GM18507 (cell line): Measurements from ENCODE around the gene HOXA1.

Experiments used
- DNase-seq: peaks from one replicate; pipeline ENCODE4 v3.0.0; 2011; ENCODE audit warnings: low read depth; ENCODE audit not compliant: insufficient read length; ENCODE audit errors: extremely low spot score
- FAIRE-seq: peaks from 2 replicates; lab custom pipeline; 2011; peaks lifted over from hg19 to GRCh38; lab: Jason Lieb, UNC

HOXA1 gene

DNA sequence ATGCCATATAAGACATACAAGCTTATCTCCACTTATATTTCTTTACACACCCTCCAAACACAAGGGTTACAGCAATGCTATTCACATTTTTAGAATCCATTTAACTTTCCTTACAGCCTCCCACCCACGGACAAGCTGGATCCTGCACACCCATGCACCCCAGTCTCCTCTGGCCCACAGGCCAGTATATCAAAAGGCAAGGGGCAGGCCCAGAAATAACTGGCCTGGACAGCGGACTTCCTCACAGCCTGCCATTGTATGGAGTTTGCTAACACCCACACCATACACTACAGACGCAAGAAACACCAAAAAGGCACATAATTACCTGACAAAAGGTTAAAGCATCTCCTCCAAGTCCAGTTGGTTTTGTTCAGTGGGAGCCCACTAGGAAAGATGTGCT, 22.8 kb upstream of the HOXA1 start:
- no peak for FAIRE-seq

GRCh38 chr7:27117887-27118491, 22.2 kb upstream of the HOXA1 start:
- no peak for DNase-seq
- no peak for FAIRE-seq

More for the DNA sequence above, 22.8 kb upstream of the HOXA1 start:
- no peak for DNase-seq

- DNase-seq (no peak), FAIRE-seq (no peak)
These were observed 21.4 kb upstream of the HOXA1 start for GRCh38 chr7:27116962-27117886.

- FAIRE-seq (no peak), DNase-seq (no peak)
These were observed 20.5 kb upstream of the HOXA1 start for GRCh38 chr7:27116031-27116961.

DNA sequence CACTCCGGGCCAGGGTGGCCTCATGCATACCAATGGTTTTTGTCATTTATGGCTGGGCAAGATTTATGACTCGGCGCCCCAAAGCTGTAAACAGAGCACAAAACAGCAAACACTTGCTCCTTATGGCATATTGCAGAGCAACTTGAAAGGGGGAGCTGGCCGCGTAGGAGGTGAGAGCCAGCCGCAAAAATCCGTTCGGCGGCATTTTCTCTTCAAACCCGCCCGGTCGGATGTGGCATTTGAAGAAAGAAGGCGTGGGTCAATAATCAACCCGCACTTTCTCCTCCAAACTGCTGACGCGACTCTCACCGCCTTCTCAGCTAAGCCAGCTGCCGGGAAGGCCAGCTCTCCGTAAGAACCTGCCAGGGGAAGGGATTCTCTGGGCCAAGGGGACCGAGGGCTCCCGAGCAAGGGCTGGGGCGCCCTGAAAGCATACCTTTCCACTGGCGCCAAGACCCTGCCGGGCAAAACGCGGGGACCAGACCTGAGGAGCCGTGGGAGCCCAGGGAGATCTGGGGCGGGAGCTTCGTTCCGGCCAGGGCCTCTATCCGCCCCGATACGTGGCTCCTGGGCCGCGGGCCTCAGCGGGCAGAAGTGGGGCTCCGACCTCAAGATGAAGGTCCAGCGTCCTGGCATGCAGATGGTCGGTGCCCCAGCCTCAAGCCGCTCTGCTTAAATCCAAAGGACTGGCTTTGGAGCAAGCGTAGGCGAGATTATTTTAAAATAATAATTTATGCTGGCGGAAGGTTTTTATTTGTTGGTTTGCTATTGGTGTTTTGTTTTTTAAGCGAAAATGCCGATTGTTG, 19.6 kb upstream of the HOXA1 start:
- FAIRE-seq (no peak), DNase-seq (no peak)

DNA sequence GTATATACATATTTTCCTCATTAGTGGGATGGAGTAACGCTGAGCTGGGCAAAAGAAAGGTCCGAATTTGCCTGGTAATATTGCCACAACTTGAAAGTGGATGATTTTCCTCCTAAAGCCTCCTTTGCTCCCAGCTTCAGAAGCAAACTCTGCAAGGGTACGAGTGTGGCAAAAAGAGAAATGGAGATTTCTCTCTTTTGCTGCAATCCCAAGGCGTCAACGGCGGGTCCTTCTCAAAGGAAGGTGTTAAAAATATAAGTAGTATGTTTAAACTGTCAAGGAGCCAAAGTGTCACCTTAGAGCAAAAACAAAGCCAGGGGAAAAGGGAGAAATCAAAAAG, 19.1 kb upstream of the HOXA1 start:
- no peak for DNase-seq
- FAIRE-seq: no peak

DNA sequence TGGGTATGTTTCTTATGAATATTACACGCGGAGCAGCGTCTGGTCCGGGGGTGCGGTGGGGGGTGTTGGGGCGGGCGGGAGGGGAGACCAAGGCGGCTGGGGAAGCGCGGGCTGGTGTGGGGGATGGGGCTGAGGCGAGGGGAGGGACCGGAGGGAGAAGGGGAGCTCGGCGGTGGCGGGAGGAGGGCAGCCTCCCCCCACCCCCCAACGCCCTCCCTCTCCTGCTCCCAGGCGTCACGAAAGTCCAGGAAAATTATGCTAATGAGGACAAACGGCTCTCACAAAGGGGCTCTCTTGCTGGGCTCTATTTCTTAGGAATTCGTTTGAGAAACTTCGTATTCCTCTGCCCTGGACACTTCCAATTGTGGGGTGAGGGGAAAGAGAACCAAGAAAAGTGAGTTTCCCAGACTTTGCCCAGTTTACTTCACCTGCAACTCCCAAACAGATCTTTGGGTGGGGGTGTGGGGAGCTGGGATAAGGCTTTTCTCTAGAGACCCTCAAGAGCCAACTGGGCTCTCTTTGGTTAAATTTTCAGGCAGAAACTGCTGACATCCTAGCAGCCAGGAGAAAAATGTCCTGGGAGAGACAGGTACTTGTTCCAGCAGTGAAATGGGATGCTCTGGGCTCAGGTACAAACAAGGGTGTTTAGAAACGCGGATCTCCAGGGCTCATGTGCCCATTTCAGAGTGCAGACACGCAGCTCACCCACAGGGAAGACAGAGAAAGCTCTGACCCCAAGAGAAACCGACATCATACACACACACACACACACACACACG, 18.4 kb upstream of the HOXA1 start:
- FAIRE-seq (no peak), DNase-seq (no peak)

- DNase-seq (no peak), FAIRE-seq (no peak)
These were observed 17.5 kb upstream of the HOXA1 start for GRCh38 chr7:27112955-27113949.

DNA sequence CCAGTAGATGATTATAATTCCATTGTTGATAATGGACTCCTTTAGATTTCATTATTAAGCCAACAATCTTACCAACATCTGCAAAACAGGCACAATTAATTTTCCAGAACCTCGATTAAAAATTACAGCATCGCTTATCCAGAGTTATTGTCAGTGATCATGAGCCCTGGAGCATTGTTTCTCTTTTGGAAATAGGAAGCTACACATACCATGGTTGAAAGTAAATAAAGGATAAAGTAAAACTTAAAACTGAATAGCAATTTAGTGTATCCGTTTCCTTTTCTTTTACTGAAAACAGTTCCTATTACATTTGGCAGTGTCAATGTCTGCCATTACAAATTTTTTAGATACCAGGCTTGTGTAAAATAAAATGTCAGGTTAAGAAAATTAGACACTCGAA, 16.6 kb upstream of the HOXA1 start:
- FAIRE-seq (no peak), DNase-seq (no peak)

- FAIRE-seq (no peak), DNase-seq (no peak)
These were observed 16.0 kb upstream of the HOXA1 start for GRCh38 chr7:27111751-27112277.

- DNase-seq: no peak
These were observed 15.4 kb upstream of the HOXA1 start for GRCh38 chr7:27111042-27111750.

GRCh38 chr7:27110186-27111031, 14.6 kb upstream of the HOXA1 start:
- FAIRE-seq (no peak), DNase-seq (no peak)

More at GRCh38 chr7:27111042-27111750, 15.4 kb upstream of the HOXA1 start:
- no peak for FAIRE-seq

DNA sequence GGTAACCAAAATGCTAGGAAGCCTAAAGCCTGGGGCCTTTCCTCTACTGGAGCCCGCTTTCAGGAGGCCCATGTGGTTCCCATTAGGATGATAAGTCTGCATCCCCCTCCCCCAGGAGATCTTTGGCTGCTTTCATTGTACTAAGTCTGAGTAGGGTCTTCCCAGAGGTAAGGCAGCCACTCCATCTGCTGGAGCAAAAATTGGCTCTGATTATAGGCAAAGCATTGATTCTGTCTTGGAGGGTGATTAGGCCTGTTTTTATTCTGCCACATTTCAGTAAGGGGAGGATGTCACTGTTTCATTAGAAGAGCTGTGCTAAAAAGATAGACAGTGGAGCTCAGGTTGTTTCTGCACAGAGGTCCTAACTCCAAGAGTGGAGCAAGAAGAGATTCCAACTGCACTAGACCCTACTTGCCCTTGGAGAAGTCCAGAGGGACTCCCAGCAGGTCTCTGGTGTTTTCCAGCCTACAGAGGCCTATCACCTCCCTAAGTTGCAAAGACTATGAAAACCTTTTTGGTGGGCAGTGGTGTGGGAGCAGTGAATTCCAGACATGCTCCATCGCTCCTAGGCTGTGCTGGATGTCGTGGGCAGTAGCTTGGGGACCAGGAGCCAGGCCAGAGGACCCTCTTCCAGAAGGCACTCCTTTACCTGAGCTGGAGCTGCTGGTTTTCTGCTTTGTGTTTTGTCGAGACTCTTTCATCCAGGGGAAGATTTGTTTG, 13.8 kb upstream of the HOXA1 start:
- no peak for FAIRE-seq
- no peak for DNase-seq

- DNase-seq (no peak), FAIRE-seq (no peak)
These were observed 12.8 kb upstream of the HOXA1 start for GRCh38 chr7:27108390-27109127.
